Upper lobe of left lung (tissue), 6 donors: ENCODE data around the gene MLLT3. TPM values are rescaled to one million over a fixed set of nuclear protein-coding genes. Genes with fewer than 3 reads are reported as not detected.

Experiments used
- ATAC-seq, 2 donors: fragments of 200-7000 bp; cut with Tn5 transposase; one replicate each; pipeline ENCODE4 v1.9.1; 2022; ENCODE audit warnings: mild to moderate bottlenecking in 2 of 2, moderate library complexity in 2 of 2; ENCODE audit not compliant: low FRiP score in 2 of 2
- DNase-seq, 2 donors: peaks; one replicate each; pipeline ENCODE4 v3.0.0-alpha.2; 2019 to 2020
- H3K27ac ChIP-seq, 4 donors: fragments of 200-600 bp; sonication (generic); one replicate each; pipeline ENCODE4 v1.5.1; 2016 to 2019
- H3K27me3 ChIP-seq, 4 donors: fragments of 200-600 bp; sonication (generic); one replicate each; pipeline ENCODE4 v1.5.1; 2017 to 2019
- H3K36me3 ChIP-seq, 4 donors: fragments of 200-600 bp; sonication (generic); one replicate each; pipeline ENCODE4 v1.5.1; 2016 to 2019
- H3K4me1 ChIP-seq, 4 donors: fragments of 200-600 bp; sonication (generic); one replicate each; pipeline ENCODE4 v1.5.1; 2018 to 2019
- H3K4me3 ChIP-seq, 4 donors: fragments of 200-600 bp; sonication (generic); one replicate each; pipeline ENCODE4 v1.5.1; 2017 to 2019; ENCODE audit warnings: mild to moderate bottlenecking in 2 of 4, moderate library complexity in 1 of 4
- H3K9me3 ChIP-seq, 4 donors: fragments of 200-600 bp; sonication (generic); one replicate each; pipeline ENCODE4 v1.5.1; 2018 to 2019
- CTCF ChIP-seq, 6 experiments: fragments of 450-650 bp in 4 of 6; fragments of 200-600 bp in 2 of 6; sonication (generic) in 2 of 6; IDR thresholded peaks; one replicate each; pipeline ENCODE4 v1.5.1; 2016 to 2019; ENCODE audit warnings: antibody characterized with exemption in 6 of 6
- EP300 ChIP-seq, 4 donors: sonication (generic); formaldehyde crosslinking; IDR thresholded peaks; one replicate each; pipeline ENCODE4 v1.5.1; 2017; ENCODE audit warnings: antibody characterized with exemption in 4 of 4, control low read depth in 2 of 4
- POLR2A ChIP-seq, 4 donors: fragments of 450-650 bp; IDR thresholded peaks; one replicate each; pipeline ENCODE4 v1.5.1; 2016 to 2017; ENCODE audit warnings: antibody characterized with exemption in 4 of 4, mild to moderate bottlenecking in 2 of 4
- POLR2AphosphoS5 ChIP-seq, 2 donors: sonication (generic); formaldehyde crosslinking; IDR thresholded peaks; one replicate each; pipeline ENCODE4 v1.5.1; 2017; ENCODE audit warnings: antibody characterized with exemption in 2 of 2
- WGBS, 2 donors: methylation state at CpG; one replicate each; pipeline ENCODE4 v1.1.5; 2017 to 2018; 5-methylcytosine and 5-hydroxymethylcytosine counted together
- total RNA-seq, 6 donors: library from RNA; depleted of rRNA in 4 of 6; stranded (reverse); fragments of >200 nt in 4 of 6; gene quantifications; one replicate each; pipeline versions ENCODE4 v1.1.0 to v1.2.1, GENCODE V29; 2016 to 2021
- donor health status: DM: no; HTN: no; CAD: no; lungs with moderate emphysema.
- donor health status: DM: no; HTN: yes; CAD: no; lungs with severe emphysema.

Gene MLLT3
- total RNA-seq, 6 donors from 2014 or later, result 13.8 to 30.4 (median 20.9) TPM

- Histone ChIP-seq H3K27me3 (no peaks in the 10 kb centered on the region), H3K4me1 (no peaks in the 10 kb centered on the region), H3K4me3 (no peak overlapping the region), H3K36me3 (peaks cover 0 to 5% (median 0%) of the 10 kb centered on the region in 4 donors), H3K27ac (no peak overlapping the region), H3K9me3 (no peaks in the 10 kb centered on the region)
- ATAC-seq (no peak), DNase-seq (no peak)
- TF ChIP-seq POLR2A (IDR thresholded peaks at IDR 0.05) (no peak), EP300 (IDR thresholded peaks at IDR 0.05) (no peak), POLR2AphosphoS5 (IDR thresholded peaks at IDR 0.05) (no peak), CTCF (IDR thresholded peaks at IDR 0.05) (no peak)
- 95 to 96% methylated on average over 6 to 7 of the region's 7 CpGs for WGBS, 2 donors
Measured at GRCh38 chr9:20418485-20418884, 203.8 kb downstream of the MLLT3 start.

DNA sequence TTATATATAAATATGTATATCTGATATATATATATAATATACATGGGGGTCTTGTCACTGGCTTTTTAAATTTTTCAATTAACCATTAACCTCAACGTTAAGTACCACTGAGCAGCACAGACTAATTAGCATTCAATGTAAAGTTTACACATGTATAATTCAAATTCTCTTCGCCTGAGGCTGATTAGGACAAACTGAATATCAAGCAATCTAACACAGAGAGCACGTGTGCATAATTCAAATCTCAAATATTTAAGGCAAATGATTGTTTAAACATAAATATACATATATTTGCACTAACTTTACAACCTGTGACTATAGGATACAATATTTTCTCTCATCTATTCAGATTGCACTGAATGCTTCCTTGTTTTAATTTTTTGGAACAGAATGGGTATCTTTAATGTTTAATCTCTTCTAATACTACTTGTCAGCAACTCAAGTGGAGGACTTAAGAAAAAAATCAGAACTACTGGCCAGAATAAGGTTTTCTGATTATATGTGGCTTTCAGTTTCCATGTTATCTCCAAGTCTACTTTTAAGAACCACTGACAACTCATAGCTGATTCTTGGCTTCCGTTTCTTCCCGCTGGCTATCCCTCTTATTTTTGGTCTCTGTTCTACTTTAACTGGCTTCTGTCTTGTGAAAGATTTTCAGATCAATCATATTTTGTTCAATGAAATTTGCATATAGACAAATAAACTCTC lies 204.8 kb downstream of the MLLT3 start:
- ATAC-seq (no peak), DNase-seq (no peak)
- 79 to 83% methylated on average over 5 of the region's 5 CpGs for WGBS, 2 donors
- TF ChIP-seq POLR2AphosphoS5 (IDR thresholded peaks at IDR 0.05), result no peak
- TF ChIP-seq CTCF (IDR thresholded peaks at IDR 0.05), result no peak
- TF ChIP-seq EP300 (IDR thresholded peaks at IDR 0.05), result no peak
- peaks cover 0 to 5% (median 0%) of the 10 kb centered on the region in 4 donors for H3K36me3 ChIP-seq
- H3K9me3 ChIP-seq, result no peaks in the 10 kb centered on the region
- no peaks in the 10 kb centered on the region for H3K4me1 ChIP-seq
- H3K27me3 ChIP-seq, result no peaks in the 10 kb centered on the region
- no peak overlapping the region for H3K27ac ChIP-seq
- H3K4me3 ChIP-seq, result no peak overlapping the region

DNA sequence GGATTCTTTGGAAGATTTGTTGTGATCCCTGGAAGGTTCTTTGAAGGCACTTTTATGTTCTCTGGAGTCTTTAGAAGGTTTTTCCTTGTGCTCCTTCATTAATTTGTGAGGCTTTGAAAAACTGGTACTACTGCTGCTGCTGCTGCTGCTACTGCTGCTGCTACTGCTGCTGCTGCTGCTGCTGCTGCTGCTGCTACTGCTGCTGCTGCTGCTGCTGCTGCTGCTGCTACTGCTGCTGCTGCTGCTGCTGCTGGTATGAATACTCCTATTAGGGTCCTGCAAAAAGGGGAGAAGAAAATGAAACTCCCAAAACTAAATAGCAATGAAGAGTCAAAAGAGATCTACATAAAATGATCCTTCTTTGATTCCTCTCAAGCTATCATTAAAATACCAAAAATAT lies 208.1 kb downstream of the MLLT3 start:
- Histone ChIP-seq H3K27ac (no peak overlapping the region), H3K27me3 (no peaks in the 10 kb centered on the region), H3K4me3 (no peak overlapping the region), H3K9me3 (no peaks in the 10 kb centered on the region), H3K4me1 (no peaks in the 10 kb centered on the region), H3K36me3 (peaks cover 0 to 5% (median 0%) of the 10 kb centered on the region in 4 donors)
- peak in 1 of 2 donors; percentile 15 for DNase-seq
- TF ChIP-seq CTCF (IDR thresholded peaks at IDR 0.05) (no peak), POLR2AphosphoS5 (IDR thresholded peaks at IDR 0.05) (no peak), EP300 (IDR thresholded peaks at IDR 0.05) (no peak), POLR2A (IDR thresholded peaks at IDR 0.05) (no peak)
- no peak for ATAC-seq

DNA sequence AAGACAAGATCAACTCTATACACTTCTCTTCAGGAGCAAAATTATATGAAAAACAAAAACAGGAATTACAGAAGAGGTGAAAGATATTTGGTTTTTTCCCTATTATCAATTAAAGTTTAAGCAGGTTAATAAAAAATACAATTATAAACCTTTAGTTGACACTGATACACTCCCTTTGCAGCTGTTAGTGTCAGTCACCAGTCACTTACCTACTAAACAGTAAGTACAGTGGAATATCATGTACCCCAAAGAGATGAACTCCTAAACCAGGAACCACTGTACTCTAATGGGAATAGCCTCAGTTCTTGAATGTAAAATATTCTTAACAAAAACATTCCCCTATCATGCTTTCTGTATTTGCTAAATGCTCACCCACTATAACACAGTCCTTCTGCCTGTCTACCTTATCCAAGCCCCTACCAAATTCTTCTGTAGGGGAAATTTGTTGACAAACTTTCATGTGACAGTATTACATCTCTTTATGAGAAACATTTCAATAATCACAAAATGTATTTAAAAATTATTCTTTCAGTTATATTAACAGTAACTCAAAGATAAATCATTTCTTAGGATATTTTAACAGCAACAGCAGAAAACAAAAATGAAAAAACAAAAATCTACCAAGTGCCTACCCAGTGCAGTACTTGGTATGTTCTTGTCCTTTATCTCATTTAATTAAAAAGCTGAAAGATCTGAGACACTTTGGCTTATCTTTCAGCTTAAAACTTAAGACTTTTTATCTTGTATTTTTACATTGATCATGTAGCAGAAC lies 212.8 kb downstream of the MLLT3 start:
- no peak for ATAC-seq
- TF ChIP-seq POLR2AphosphoS5 (IDR thresholded peaks at IDR 0.05), result no peak
- no peak for TF ChIP-seq POLR2A (IDR thresholded peaks at IDR 0.05)
- TF ChIP-seq EP300 (IDR thresholded peaks at IDR 0.05), result no peak
- TF ChIP-seq CTCF (IDR thresholded peaks at IDR 0.05), result no peak
- H3K27me3 ChIP-seq, result no peaks in the 10 kb centered on the region
- H3K4me3 ChIP-seq, result no peak overlapping the region
- H3K36me3 ChIP-seq, result peaks cover 0 to 5% (median 0%) of the 10 kb centered on the region in 4 donors
- no peaks in the 10 kb centered on the region for H3K4me1 ChIP-seq
- no peak for DNase-seq
- H3K27ac ChIP-seq, result no peak overlapping the region
- no peaks in the 10 kb centered on the region for H3K9me3 ChIP-seq
